Measurements from ENCODE around the gene SPTLC3.

The SPTLC3 gene

GRCh38 chr20:12982098-12982497 is 26.7 kb upstream of the SPTLC3 start:
- Histone ChIP-seq H3K9ac (no peak overlapping the region), H2AFZ (no peak overlapping the region), H3K79me2 (no peaks in the 10 kb centered on the region), H3K27me3 (ENCODE audit: control insufficient read depth, insufficient read depth, low read length) (no peaks in the 10 kb centered on the region), H3K9me3 (ENCODE audit: control insufficient read depth, low read length) (no peaks in the 10 kb centered on the region), H3K4me3 (ENCODE audit: low read depth, low read length) (no peak overlapping the region), H3K36me3 (ENCODE audit: control insufficient read depth, insufficient read depth, low read length) (no peaks in the 10 kb centered on the region), H3K4me2 (ENCODE audit: low read length) (no peak overlapping the region), H3K27ac (no peak overlapping the region), H3K4me1 (no peaks in the 10 kb centered on the region)
- no peak for TF ChIP-seq CTCF (IDR thresholded peaks at IDR 0.05)

- Histone ChIP-seq H3K27ac (no peak overlapping the region), H3K4me1 (no peaks in the 10 kb centered on the region)
Measured at GRCh38 chr20:12984069-12984765, 24.6 kb upstream of the SPTLC3 start.

GRCh38 chr20:12984863-12985262 is 23.9 kb upstream of the SPTLC3 start:
- no peak overlapping the region for H2AFZ ChIP-seq
- H3K27ac ChIP-seq, result no peak overlapping the region
- no peak overlapping the region for H3K4me2 ChIP-seq (ENCODE audit: low read length)
- no peaks in the 10 kb centered on the region for H3K27me3 ChIP-seq (ENCODE audit: control insufficient read depth, insufficient read depth, low read length)
- no peaks in the 10 kb centered on the region for H3K36me3 ChIP-seq (ENCODE audit: control insufficient read depth, insufficient read depth, low read length)
- H3K9ac ChIP-seq, result no peak overlapping the region
- no peaks in the 10 kb centered on the region for H3K4me1 ChIP-seq
- TF ChIP-seq CTCF (IDR thresholded peaks at IDR 0.05), result no peak
- H3K4me3 ChIP-seq (ENCODE audit: low read depth, low read length), result no peak overlapping the region
- H3K79me2 ChIP-seq, result no peaks in the 10 kb centered on the region
- no peaks in the 10 kb centered on the region for H3K9me3 ChIP-seq (ENCODE audit: control insufficient read depth, low read length)

More at GRCh38 chr20:12984069-12984765, 24.6 kb upstream of the SPTLC3 start:
- Histone ChIP-seq H3K4me2 (ENCODE audit: low read length) (no peak overlapping the region), H3K9me3 (ENCODE audit: control insufficient read depth, low read length) (no peaks in the 10 kb centered on the region), H3K79me2 (no peaks in the 10 kb centered on the region), H3K36me3 (ENCODE audit: control insufficient read depth, insufficient read depth, low read length) (no peaks in the 10 kb centered on the region), H3K4me3 (ENCODE audit: low read depth, low read length) (no peak overlapping the region), H3K9ac (no peak overlapping the region), H3K27me3 (ENCODE audit: control insufficient read depth, insufficient read depth, low read length) (no peaks in the 10 kb centered on the region), H2AFZ (no peak overlapping the region)
- no peak for TF ChIP-seq CTCF (IDR thresholded peaks at IDR 0.05)

GRCh38 chr20:12987261-12987660 is 21.5 kb upstream of the SPTLC3 start:
- no peaks in the 10 kb centered on the region for H3K9me3 ChIP-seq (ENCODE audit: control insufficient read depth, low read length)

More at GRCh38 chr20:12987261-12987660, 21.5 kb upstream of the SPTLC3 start:
- H3K36me3 ChIP-seq (ENCODE audit: control insufficient read depth, insufficient read depth, low read length), result no peaks in the 10 kb centered on the region
- no peak overlapping the region for H3K27ac ChIP-seq
- no peak overlapping the region for H2AFZ ChIP-seq
- no peaks in the 10 kb centered on the region for H3K79me2 ChIP-seq
- H3K4me1 ChIP-seq, result no peaks in the 10 kb centered on the region
- no peak overlapping the region for H3K4me3 ChIP-seq (ENCODE audit: low read depth, low read length)
- no peak for TF ChIP-seq CTCF (IDR thresholded peaks at IDR 0.05)
- H3K27me3 ChIP-seq (ENCODE audit: control insufficient read depth, insufficient read depth, low read length), result no peaks in the 10 kb centered on the region
- H3K4me2 ChIP-seq (ENCODE audit: low read length), result no peak overlapping the region
- no peak overlapping the region for H3K9ac ChIP-seq
